NT2/D1 (cell line): ENCODE data around the gene SV2C.

ENCODE experiments used
- DNase-seq: peaks from one replicate; pipeline ENCODE4 v3.0.0-alpha.2; 2011; ENCODE audit warnings: low read depth, low spot score
- H3K27me3 ChIP-seq: 2 replicates; pipeline ENCODE4 v1.6.0; 2011; ENCODE audit warnings: mild to moderate bottlenecking; ENCODE audit not compliant: insufficient read length, insufficient read depth
- H3K36me3 ChIP-seq: 2 replicates; pipeline ENCODE4 v1.6.1; 2011; ENCODE audit warnings: mild to moderate bottlenecking, low read length, mixed read lengths; ENCODE audit not compliant: insufficient read depth, insufficient read length
- H3K4me1 ChIP-seq: 2 replicates; pipeline ENCODE4 v1.5.1; 2011; ENCODE audit not compliant: insufficient read depth, insufficient read length
- H3K4me3 ChIP-seq: 2 replicates; pipeline ENCODE4 v1.5.1; 2011; ENCODE audit warnings: low read depth; ENCODE audit not compliant: insufficient read length
- H3K9ac ChIP-seq: 2 replicates; pipeline ENCODE4 v1.6.0; 2011; ENCODE audit warnings: low read depth; ENCODE audit not compliant: insufficient read length
- H3K9me3 ChIP-seq: 2 replicates; pipeline ENCODE4 v1.5.1; 2011; ENCODE audit warnings: mild to moderate bottlenecking, low read length; ENCODE audit not compliant: insufficient read depth
- SUZ12 ChIP-seq: IDR thresholded peaks from 2 replicates; pipeline ENCODE4 v1.6.1; 2011; ENCODE audit not compliant: insufficient read length, insufficient read depth; ENCODE audit errors: extremely low read depth
- YY1 ChIP-seq: IDR thresholded peaks from 2 replicates; pipeline ENCODE4 v1.6.1; 2011; ENCODE audit not compliant: insufficient read length, insufficient read depth
- ZNF274 ChIP-seq: IDR thresholded peaks from 2 replicates; pipeline ENCODE4 v1.6.1; 2011; ENCODE audit warnings: mild to moderate bottlenecking, low read depth, low read length

SV2C gene

DNA sequence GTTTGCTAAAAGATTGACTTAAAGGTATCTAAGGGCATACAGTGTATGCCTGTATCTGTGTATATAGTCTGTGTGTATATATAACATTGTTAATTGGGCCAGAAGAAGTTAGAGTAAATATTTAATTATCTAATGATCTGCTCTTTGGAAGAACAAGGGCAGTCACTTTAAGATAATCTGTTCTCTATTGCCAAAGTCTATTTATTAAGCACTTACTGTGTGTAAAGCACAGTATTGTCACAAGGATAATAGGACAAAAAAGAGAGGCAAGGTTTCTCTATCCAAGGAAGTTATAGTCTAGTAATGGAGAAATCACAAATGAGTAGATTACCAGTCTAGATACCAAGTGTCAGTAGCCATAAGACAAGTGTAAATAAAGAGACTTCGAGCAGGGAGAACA lies 51.5 kb downstream of the SV2C start:
- DNase-seq = no peak
- Histone ChIP-seq H3K9me3 (no peaks in the 10 kb centered on the region), H3K9ac (no peak overlapping the region), H3K4me3 (no peak overlapping the region), H3K27me3 (no peaks in the 10 kb centered on the region), H3K4me1 (no peaks in the 10 kb centered on the region), H3K36me3 (no peaks in the 10 kb centered on the region)
- no peak for TF ChIP-seq SUZ12
- no peak for TF ChIP-seq ZNF274
- no peak for TF ChIP-seq YY1

DNA sequence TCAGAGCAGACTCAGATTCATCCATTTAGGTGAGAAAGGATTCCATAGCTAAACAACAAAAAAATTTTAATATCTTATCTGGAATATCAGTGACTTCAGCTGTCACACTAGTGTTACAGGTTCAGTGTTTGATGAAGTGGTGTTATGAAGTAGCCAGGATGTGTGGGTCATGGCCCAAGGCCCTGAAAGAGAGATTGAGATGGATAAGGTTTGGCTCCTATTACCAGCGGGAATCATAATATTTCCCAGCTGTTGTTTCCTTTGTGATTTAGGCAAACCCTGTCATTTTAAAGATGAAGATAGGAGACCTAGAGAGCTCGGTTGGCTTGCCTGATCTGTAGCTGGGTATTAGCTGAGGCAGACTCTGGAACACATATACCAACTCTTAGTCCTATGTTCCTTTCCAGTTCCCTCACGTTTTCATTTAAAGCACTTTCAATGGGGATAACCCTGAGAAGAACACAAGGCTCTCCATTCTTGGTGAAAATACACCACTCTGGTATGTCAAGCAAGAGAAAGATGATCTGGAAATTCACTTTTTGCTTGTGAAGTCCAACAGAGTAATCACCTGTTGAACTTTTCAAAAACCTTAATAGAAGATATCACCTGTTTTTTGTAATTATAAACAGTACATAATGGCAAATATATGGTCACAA lies 54.8 kb downstream of the SV2C start:
- Histone ChIP-seq H3K4me1 (no peaks in the 10 kb centered on the region), H3K27me3 (no peaks in the 10 kb centered on the region), H3K36me3 (no peaks in the 10 kb centered on the region), H3K9me3 (no peaks in the 10 kb centered on the region), H3K9ac (no peak overlapping the region), H3K4me3 (no peak overlapping the region)
- TF ChIP-seq ZNF274 (no peak), YY1 (no peak), SUZ12 (no peak)
- no peak for DNase-seq

- no peaks in the 10 kb centered on the region for H3K9me3 ChIP-seq
These were observed 60.7 kb downstream of the SV2C start for GRCh38 chr5:76143884-76144283.

DNA sequence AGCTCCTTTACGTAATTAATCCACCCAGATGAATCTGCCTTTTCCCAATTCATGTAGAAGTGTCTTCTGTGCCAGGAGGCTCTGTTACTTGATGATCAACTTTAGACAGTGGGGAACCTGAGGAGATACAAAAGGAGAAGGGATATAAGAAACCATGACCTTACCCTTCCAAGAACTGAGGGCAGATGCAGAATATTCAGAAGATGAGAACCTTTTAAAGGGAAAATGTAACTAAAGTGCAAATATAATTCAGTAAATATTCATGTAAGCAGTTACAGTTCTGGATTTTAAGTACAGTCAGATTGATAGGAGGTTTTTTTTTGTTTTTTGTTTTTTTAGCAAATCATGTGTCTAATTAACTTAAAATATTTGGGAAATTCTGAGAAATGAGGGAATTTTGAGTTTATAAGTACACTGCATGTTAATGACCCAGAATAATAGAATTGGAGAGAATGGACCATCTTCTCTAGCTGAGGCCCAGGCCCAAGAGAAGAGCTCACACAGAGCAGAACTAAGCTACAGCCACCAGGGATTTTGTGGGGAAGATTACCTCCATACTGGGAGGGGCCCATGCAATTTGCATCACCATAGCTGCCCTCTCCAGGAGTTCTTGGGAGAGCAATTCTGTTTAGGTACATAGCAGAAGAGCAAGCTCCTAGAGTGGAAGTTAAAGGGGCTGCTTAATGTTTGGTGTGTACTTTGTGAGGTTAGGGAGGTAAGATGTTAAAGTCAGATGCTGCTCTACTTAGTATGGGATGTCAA lies 61.5 kb downstream of the SV2C start:
- DNase-seq = peak; percentile 70
- Histone ChIP-seq H3K36me3 (no peaks in the 10 kb centered on the region), H3K27me3 (no peaks in the 10 kb centered on the region), H3K4me3 (no peak overlapping the region), H3K9ac (no peak overlapping the region), H3K9me3 (no peaks in the 10 kb centered on the region), H3K4me1 (no peaks in the 10 kb centered on the region)
- TF ChIP-seq ZNF274 (no peak), YY1 (no peak), SUZ12 (no peak)

More at GRCh38 chr5:76143884-76144283, 60.7 kb downstream of the SV2C start:
- TF ChIP-seq SUZ12 (no peak), YY1 (no peak), ZNF274 (no peak)
- DNase-seq = no peak
- no peaks in the 10 kb centered on the region for H3K4me1 ChIP-seq
- H3K9ac ChIP-seq = no peak overlapping the region
- no peak overlapping the region for H3K4me3 ChIP-seq
- no peaks in the 10 kb centered on the region for H3K27me3 ChIP-seq
- no peaks in the 10 kb centered on the region for H3K36me3 ChIP-seq

DNA sequence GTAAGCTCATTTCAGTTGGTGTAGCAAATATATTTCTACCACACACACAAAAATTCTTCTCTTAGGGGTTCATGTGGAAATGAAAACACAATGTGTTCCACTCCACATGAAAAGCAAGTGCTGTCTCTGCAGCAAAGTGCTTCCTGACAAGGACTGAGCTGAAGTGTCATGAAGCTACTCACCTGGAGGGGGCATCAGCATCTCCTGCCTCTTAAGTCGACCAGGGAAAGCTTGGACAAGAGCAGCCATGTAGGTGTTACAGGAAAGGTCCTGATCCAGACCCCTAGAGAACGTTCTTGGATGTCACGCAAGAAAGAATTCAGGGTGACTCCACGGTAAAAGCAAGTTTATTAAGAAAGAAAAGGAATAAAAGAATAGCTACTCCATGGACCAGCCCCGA lies 62.8 kb downstream of the SV2C start:
- Histone ChIP-seq H3K4me3 (no peak overlapping the region), H3K9ac (no peak overlapping the region), H3K4me1 (no peaks in the 10 kb centered on the region), H3K27me3 (no peaks in the 10 kb centered on the region), H3K36me3 (no peaks in the 10 kb centered on the region), H3K9me3 (no peaks in the 10 kb centered on the region)
- TF ChIP-seq YY1 = no peak
- TF ChIP-seq ZNF274 = no peak
- no peak for TF ChIP-seq SUZ12
- peak; percentile 30 for DNase-seq

- Histone ChIP-seq H3K4me1 (no peaks in the 10 kb centered on the region), H3K9me3 (no peaks in the 10 kb centered on the region), H3K36me3 (no peaks in the 10 kb centered on the region), H3K4me3 (no peak overlapping the region), H3K27me3 (no peaks in the 10 kb centered on the region), H3K9ac (no peak overlapping the region)
- DNase-seq = no peak
- TF ChIP-seq ZNF274 (no peak), YY1 (no peak), SUZ12 (no peak)
These were observed 66.5 kb downstream of the SV2C start for GRCh38 chr5:76149636-76150035.

DNA sequence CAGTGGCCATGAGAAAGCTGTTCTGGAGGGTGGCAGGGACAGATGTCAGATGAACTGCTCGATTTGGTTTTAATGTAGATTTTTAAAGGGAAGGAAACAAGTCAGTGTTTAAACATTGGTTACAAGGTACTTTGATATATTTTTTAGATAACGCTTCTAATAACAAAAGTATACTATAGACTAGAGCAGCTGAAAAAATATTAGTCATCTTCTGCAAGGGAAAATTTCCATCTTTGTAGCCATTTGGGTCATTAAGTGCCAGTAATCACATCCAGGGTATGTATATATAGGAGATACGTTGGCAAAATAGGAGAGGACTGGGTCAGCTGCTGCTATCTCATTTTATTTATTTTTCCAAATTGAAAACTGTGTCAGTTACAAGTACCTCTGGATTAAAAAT lies 69.0 kb downstream of the SV2C start:
- Histone ChIP-seq H3K9ac (no peak overlapping the region), H3K36me3 (no peaks in the 10 kb centered on the region), H3K27me3 (no peaks in the 10 kb centered on the region), H3K9me3 (no peaks in the 10 kb centered on the region), H3K4me3 (no peak overlapping the region), H3K4me1 (no peaks in the 10 kb centered on the region)
- TF ChIP-seq YY1 (no peak), ZNF274 (no peak), SUZ12 (no peak)
- no peak for DNase-seq
